H9 (cell line): ENCODE measurements around the gene GNB3. TPM values are rescaled to one million over a fixed set of nuclear protein-coding genes. Genes with fewer than 3 reads are reported as not detected.
"Not testable (repeated sequence)": the region's sequence is repeated elsewhere in the genome, so short reads cannot be mapped to it uniquely, and the experiment has no call there.

Source experiments
- DNase-seq: peaks from one replicate; pipeline ENCODE4 v3.0.0-alpha.2; 2017
- H2AFZ ChIP-seq: one replicate; pipeline ENCODE4 v1.6.1; 2013; ENCODE audit warnings: mild to moderate bottlenecking, low read length, control low read depth, moderate library complexity
- H2AK5ac ChIP-seq: 2 replicates; pipeline ENCODE4 v1.6.1; 2013; ENCODE audit warnings: low read length, control low read depth, mixed read lengths; ENCODE audit not compliant: insufficient read length
- H2BK120ac ChIP-seq: one replicate; pipeline ENCODE4 v1.6.1; 2013; ENCODE audit warnings: low read depth, mild to moderate bottlenecking, low read length, control low read depth, inconsistent platforms; ENCODE audit not compliant: poor library complexity, severe bottlenecking
- H2BK12ac ChIP-seq: 2 replicates; pipeline ENCODE4 v1.6.1; 2013; ENCODE audit warnings: low read length, control low read depth, mixed read lengths, low read depth; ENCODE audit not compliant: insufficient read length
- H2BK15ac ChIP-seq: 2 replicates; pipeline ENCODE4 v1.6.1; 2013; ENCODE audit warnings: low read depth, low read length, control low read depth
- H2BK20ac ChIP-seq: one replicate; pipeline ENCODE4 v1.6.1; 2013; ENCODE audit warnings: low read depth, mild to moderate bottlenecking, low read length, control low read depth, inconsistent platforms; ENCODE audit not compliant: poor library complexity, severe bottlenecking
- H2BK5ac ChIP-seq: 2 replicates; pipeline ENCODE4 v1.6.1; 2013; ENCODE audit warnings: low read length, control low read depth, mixed read lengths; ENCODE audit not compliant: insufficient read length
- H3K14ac ChIP-seq: 2 replicates; pipeline ENCODE4 v1.6.1; 2013; ENCODE audit warnings: low read length, control low read depth; ENCODE audit not compliant: insufficient read depth
- H3K18ac ChIP-seq: 2 replicates; pipeline ENCODE4 v1.6.1; 2013; ENCODE audit warnings: low read depth, mild to moderate bottlenecking, mixed read lengths, low read length, control low read depth; ENCODE audit not compliant: insufficient read length
- H3K23ac ChIP-seq: 2 replicates; pipeline ENCODE4 v1.6.1; 2013; ENCODE audit warnings: low read length, control low read depth, mixed read lengths, low read depth; ENCODE audit not compliant: insufficient read length
- H3K23me2 ChIP-seq: 2 replicates; pipeline ENCODE4 v1.6.1; 2013; ENCODE audit warnings: low read depth, mild to moderate bottlenecking, mixed read lengths, low read length, control low read depth; ENCODE audit not compliant: insufficient read length, poor library complexity, severe bottlenecking
- H3K27ac ChIP-seq: 2 replicates; pipeline ENCODE4 v1.5.1; 2013; ENCODE audit warnings: low read length, control low read depth, mixed read lengths, low read depth; ENCODE audit not compliant: insufficient read length
- H3K27me3 ChIP-seq: 2 replicates; pipeline ENCODE4 v1.6.1; 2013; ENCODE audit warnings: low read length, control low read depth, inconsistent platforms; ENCODE audit not compliant: insufficient read depth
- H3K4ac ChIP-seq: 2 replicates; pipeline ENCODE4 v1.6.1; 2013; ENCODE audit warnings: low read depth, mild to moderate bottlenecking, control low read depth, inconsistent platforms, low read length, moderate library complexity
- H3K4me1 ChIP-seq: 2 replicates; pipeline ENCODE4 v1.6.1; 2013; ENCODE audit warnings: low read length, control low read depth, inconsistent platforms; ENCODE audit not compliant: insufficient read depth
- H3K4me2 ChIP-seq: 2 replicates; pipeline ENCODE4 v1.6.1; 2013; ENCODE audit warnings: low read length, control low read depth, mixed read lengths; ENCODE audit not compliant: insufficient read length, insufficient read depth
- H3K56ac ChIP-seq: 2 replicates; pipeline ENCODE4 v1.6.1; 2013; ENCODE audit warnings: low read depth, mild to moderate bottlenecking, mixed read lengths, low read length, control low read depth; ENCODE audit not compliant: insufficient read length
- H3K79me1 ChIP-seq: 2 replicates; pipeline ENCODE4 v1.6.1; 2013; ENCODE audit warnings: low read depth, mild to moderate bottlenecking, moderate library complexity, low read length, control low read depth, inconsistent platforms; ENCODE audit not compliant: insufficient read depth, poor library complexity, severe bottlenecking
- H3K79me2 ChIP-seq: 2 replicates; pipeline ENCODE4 v1.6.1; 2013; ENCODE audit warnings: low read length, control low read depth, inconsistent platforms; ENCODE audit not compliant: insufficient read depth
- H3K9ac ChIP-seq: 2 replicates; pipeline ENCODE4 v1.6.1; 2013; ENCODE audit warnings: low read length, control low read depth, mixed read lengths; ENCODE audit not compliant: insufficient read length; ENCODE audit errors: extremely low read depth
- H3K9me3 ChIP-seq: one replicate; pipeline ENCODE4 v1.6.1; 2013; ENCODE audit warnings: low read depth, low read length, inconsistent platforms; ENCODE audit not compliant: control insufficient read depth
- H3T11ph ChIP-seq: one replicate; pipeline ENCODE4 v1.6.1; 2013; ENCODE audit warnings: mild to moderate bottlenecking, low read length, control low read depth, inconsistent platforms
- H4K20me1 ChIP-seq: one replicate; pipeline ENCODE4 v1.6.1; 2013; ENCODE audit not compliant: control insufficient read depth, insufficient read length, insufficient read depth
- H4K5ac ChIP-seq: 2 replicates; pipeline ENCODE4 v1.6.1; 2013; ENCODE audit warnings: low read depth, mild to moderate bottlenecking, mixed read lengths, low read length, control low read depth; ENCODE audit not compliant: insufficient read length
- H4K8ac ChIP-seq: replicated peaks from 2 replicates; pipeline ENCODE4 v1.6.1; 2013; ENCODE audit warnings: low read length, control low read depth, mixed read lengths, low read depth; ENCODE audit not compliant: insufficient read length
- H4K91ac ChIP-seq: 2 replicates; pipeline ENCODE4 v1.6.1; 2013; ENCODE audit warnings: low read depth, mild to moderate bottlenecking, moderate library complexity, mixed read lengths, low read length, control low read depth; ENCODE audit not compliant: insufficient read length
- H3K27ac Mint-ChIP-seq, 3 experiments: 2 replicates in 2 of 3; 3 replicates in 1 of 3; pipeline ENCODE4 v1.8.0; 2020 to 2021; ENCODE audit warnings: mixed read lengths in 3 of 3, mild to moderate bottlenecking in 1 of 3, moderate library complexity in 1 of 3
- H3K27me3 Mint-ChIP-seq: 2 replicates; pipeline ENCODE4 v1.8.0; 2021; ENCODE audit warnings: low read depth, mild to moderate bottlenecking, moderate library complexity, mixed read lengths
- H3K36me3 Mint-ChIP-seq, 3 experiments: 2 replicates in 2 of 3; 3 replicates in 1 of 3; pipeline ENCODE4 v1.8.0; 2020 to 2021; ENCODE audit warnings: low read depth in 3 of 3, mixed read lengths in 3 of 3; ENCODE audit not compliant: insufficient read depth in 1 of 3
- H3K4me1 Mint-ChIP-seq, 2 experiments: 2 replicates each; pipeline ENCODE4 v1.8.0; 2020; ENCODE audit warnings: mixed read lengths in 2 of 2
- H3K4me3 Mint-ChIP-seq, 2 experiments: 2 replicates in 1 of 2; 3 replicates in 1 of 2; pipeline ENCODE4 v1.8.0; 2020 to 2021; ENCODE audit warnings: mild to moderate bottlenecking in 2 of 2, mixed read lengths in 2 of 2, moderate library complexity in 1 of 2
- H3K9me3 Mint-ChIP-seq, 2 experiments: 2 replicates in 1 of 2; 3 replicates in 1 of 2; pipeline ENCODE4 v1.8.0; 2020; ENCODE audit warnings: mild to moderate bottlenecking in 2 of 2, mixed read lengths in 2 of 2, moderate library complexity in 1 of 2
- WGBS: extraction: QIAGEN DNeasy Blood & Tissue Kit; methylation state at CpG from one replicate; pipeline ENCODE4 v1.1.7; 2013; ENCODE audit warnings: missing lambda C conversion rate, low lambda C conversion rate, mixed read lengths; ENCODE audit not compliant: insufficient read length; ENCODE audit errors: extremely low coverage; 5-methylcytosine and 5-hydroxymethylcytosine counted together
- total RNA-seq: library from RNA; stranded (reverse); gene quantifications from 2 replicates; pipeline ENCODE4 v1.2.1, GENCODE V29; 2021
- TF ChIP-seq, protein P1 (sequence below): fragments of 200-600 bp; sonication (generic); conservative IDR thresholded peaks from 3 replicates; pipeline ENCODE4 v1.8.0; 2021; ENCODE audit warnings: antibody characterized with exemption, mild to moderate bottlenecking

Gene GNB3
- total RNA-seq, 1 experiment from 2014 or later, result 17.3 TPM

DNA sequence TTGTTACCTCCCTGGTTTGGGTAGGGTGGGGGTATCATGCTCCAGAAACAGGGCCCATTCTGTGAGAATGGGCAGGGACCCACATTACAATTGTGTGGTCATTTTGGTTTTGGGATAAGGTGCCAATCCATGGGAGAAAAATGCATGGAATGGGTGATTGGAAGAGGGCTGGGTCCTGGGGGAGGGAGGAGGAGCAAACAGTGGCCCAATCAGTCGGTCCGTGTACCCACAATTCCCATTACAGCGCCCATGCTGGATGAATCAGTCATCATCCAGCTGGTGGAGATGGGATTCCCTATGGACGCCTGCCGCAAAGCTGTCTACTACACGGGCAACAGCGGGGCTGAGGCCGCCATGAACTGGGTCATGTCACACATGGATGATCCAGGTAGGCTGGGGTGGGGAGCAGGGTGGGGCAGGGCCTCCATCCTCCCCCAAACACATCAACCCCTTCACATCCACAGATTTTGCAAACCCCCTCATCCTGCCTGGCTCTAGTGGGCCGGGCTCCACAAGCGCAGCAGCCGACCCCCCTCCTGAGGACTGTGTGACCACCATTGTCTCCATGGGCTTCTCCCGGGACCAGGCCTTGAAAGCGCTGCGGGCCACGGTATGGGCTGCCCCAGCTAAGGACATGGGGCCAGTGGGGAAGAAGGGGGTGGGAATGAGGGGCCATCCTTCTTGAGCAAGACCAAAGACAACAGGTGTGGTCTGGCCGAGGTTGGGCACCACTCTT lies 23.0 kb downstream of the GNB3 start:
- H3K4me1 Mint-ChIP-seq, result peaks cover 19 to 22% of the 10 kb centered on the region in 2 experiments
- Histone ChIP-seq H2BK5ac (no peak overlapping the region), H3K27me3 (no peaks in the 10 kb centered on the region), H4K8ac (no peak overlapping the region), H2BK20ac (no peak overlapping the region), H3K79me1 (no peaks in the 10 kb centered on the region), H3K14ac (no peak overlapping the region), H4K20me1 (no peaks in the 10 kb centered on the region), H2BK12ac (no peak overlapping the region), H2BK120ac (no peak overlapping the region), H3K27ac (no peak overlapping the region), H3K79me2 (peaks cover 5% of the 10 kb centered on the region; the same call in 1 of the 2 replicates), H2AFZ (no peak overlapping the region), H3K23me2 (peaks cover 9% of the 10 kb centered on the region), H4K91ac (no peak overlapping the region), H3K9ac (no peak overlapping the region), H4K5ac (no peak overlapping the region), H3T11ph (no peak overlapping the region), H3K4me1 (no peaks in the 10 kb centered on the region; the same call in 1 of the 2 replicates), H3K56ac (no peak overlapping the region), H3K18ac (no peak overlapping the region), H2AK5ac (no peak overlapping the region), H2BK15ac (no peak overlapping the region), H3K4ac (no peak overlapping the region), H3K4me2 (no peak overlapping the region), H3K9me3 (no peaks in the 10 kb centered on the region), H3K23ac (no peak overlapping the region)
- DNase-seq, result no peak
- H3K36me3 Mint-ChIP-seq, result peaks cover 50 to 78% (median 71%) of the 10 kb centered on the region in 3 experiments
- TF ChIP-seq, protein P1, sequence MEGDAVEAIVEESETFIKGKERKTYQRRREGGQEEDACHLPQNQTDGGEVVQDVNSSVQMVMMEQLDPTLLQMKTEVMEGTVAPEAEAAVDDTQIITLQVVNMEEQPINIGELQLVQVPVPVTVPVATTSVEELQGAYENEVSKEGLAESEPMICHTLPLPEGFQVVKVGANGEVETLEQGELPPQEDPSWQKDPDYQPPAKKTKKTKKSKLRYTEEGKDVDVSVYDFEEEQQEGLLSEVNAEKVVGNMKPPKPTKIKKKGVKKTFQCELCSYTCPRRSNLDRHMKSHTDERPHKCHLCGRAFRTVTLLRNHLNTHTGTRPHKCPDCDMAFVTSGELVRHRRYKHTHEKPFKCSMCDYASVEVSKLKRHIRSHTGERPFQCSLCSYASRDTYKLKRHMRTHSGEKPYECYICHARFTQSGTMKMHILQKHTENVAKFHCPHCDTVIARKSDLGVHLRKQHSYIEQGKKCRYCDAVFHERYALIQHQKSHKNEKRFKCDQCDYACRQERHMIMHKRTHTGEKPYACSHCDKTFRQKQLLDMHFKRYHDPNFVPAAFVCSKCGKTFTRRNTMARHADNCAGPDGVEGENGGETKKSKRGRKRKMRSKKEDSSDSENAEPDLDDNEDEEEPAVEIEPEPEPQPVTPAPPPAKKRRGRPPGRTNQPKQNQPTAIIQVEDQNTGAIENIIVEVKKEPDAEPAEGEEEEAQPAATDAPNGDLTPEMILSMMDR, result no peak
- no peak overlapping the region; a peak in 1 of 5 replicates for H3K4me3 Mint-ChIP-seq
- H3K27ac Mint-ChIP-seq, result no peak overlapping the region; a peak in 1 of 7 replicates
- H3K27me3 Mint-ChIP-seq, result no peaks in the 10 kb centered on the region
- no CpG with 5 or more reads among the region's 16 CpGs for WGBS
- no peaks in the 10 kb centered on the region; a peak in 1 of 5 replicates for H3K9me3 Mint-ChIP-seq

- no CpG with 5 or more reads among the region's 5 CpGs for WGBS
- H3K4ac ChIP-seq, H3K27ac Mint-ChIP-seq, H3K23me2 ChIP-seq, H4K20me1 ChIP-seq, H3K18ac ChIP-seq, H3K27me3 Mint-ChIP-seq, H2AK5ac ChIP-seq, DNase-seq, H3K79me1 ChIP-seq, H3K9me3 Mint-ChIP-seq, H4K5ac ChIP-seq, H2BK5ac ChIP-seq, H3K4me1 ChIP-seq, H2AFZ ChIP-seq, H3K23ac ChIP-seq, H3K27me3 ChIP-seq, H3K56ac ChIP-seq, H3K9me3 ChIP-seq, H3K14ac ChIP-seq, H4K8ac ChIP-seq, H3K4me2 ChIP-seq, H3T11ph ChIP-seq, H3K9ac ChIP-seq, H3K27ac ChIP-seq, H2BK20ac ChIP-seq, H4K91ac ChIP-seq, H2BK12ac ChIP-seq, H3K79me2 ChIP-seq, H2BK120ac ChIP-seq, H2BK15ac ChIP-seq: not testable (repeated sequence)
- peak overlapping the region in 1 of 2 experiments; percentile 58; a peak in 2 of 5 replicates for H3K4me3 Mint-ChIP-seq
- H3K36me3 Mint-ChIP-seq, result peaks cover 56 to 79% (median 74%) of the 10 kb centered on the region in 3 experiments
- peaks cover 31 to 36% of the 10 kb centered on the region in 2 experiments for H3K4me1 Mint-ChIP-seq
These were observed 24.6 kb downstream of the GNB3 start for GRCh38 chr12:6865307-6865706.
